ENCODE data around the gene SGCA.

DNA sequence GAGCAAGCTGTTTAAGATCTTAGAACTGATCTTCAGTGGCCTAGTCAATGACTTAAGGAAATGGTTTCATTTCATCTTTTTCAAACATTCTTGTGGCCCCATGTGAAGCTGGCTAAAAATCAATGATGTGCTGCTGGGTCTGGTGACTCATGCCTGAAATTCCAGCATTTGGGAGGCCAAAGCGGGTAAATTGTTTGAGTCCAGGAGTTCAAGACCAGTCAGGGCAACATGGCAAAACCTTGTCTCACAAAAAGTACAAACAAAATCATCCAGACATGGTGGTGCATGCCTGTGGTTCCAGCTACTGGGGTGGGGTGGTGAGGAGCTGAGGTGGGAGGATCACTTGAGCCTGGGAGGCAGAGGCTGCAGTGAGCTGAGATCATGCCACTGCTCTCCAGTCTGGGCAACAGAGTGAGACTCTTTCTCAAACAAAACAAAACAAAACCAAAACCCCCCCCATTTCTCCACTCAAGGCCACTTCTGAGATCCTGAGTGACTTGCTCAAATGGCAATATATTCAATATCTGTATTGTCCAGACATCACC is 53.0 kb downstream of the SGCA start:
- TF ChIP-seq HLTF (IDR thresholded peaks at IDR 0.05): no peak
- TF ChIP-seq THRAP3 (IDR thresholded peaks at IDR 0.05; ENCODE audit: borderline replicate concordance): no peak
- no peak for TF ChIP-seq KLF10 (CRISPR knock-in tag; IDR thresholded peaks at IDR 0.05)
- TF ChIP-seq POLR2AphosphoS5 (IDR thresholded peaks at IDR 0.05; ENCODE audit: control insufficient read depth, insufficient read depth, low read depth, low read length): no peak
